ENCODE measurements around the gene HECW1.

DNA sequence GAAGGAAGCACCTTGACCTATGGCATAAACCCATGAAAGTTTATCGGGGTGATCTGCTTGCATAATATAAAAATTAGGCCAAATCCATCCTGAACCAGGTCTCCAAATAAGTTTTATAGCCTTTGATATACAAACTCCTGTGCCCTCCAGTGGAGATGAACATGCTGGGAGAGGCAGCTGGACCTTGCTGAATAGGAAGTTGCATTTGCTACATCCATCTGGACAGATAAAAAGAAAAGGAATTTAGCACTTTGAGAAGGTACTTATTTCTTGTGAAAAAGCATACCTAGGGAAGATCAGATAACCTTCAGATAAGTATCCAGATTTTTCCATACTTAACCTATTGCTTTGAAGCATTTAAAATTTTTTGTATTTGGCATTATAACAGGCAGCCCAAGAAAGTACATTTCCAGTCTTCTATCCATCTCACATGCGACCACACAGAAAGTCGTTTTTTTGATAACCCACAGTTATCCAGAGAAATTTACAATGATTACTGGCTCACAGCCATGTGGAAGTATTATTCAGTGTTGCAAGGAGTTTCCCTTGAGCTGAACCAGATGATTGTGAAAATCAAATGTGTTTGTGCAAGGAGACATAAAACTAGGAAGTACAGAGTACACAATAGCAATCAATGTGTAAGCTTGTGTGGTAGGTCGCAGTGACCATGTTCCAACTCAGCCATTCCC lies 346.0 kb downstream of the HECW1 start:
- TF ChIP-seq, protein P1, sequence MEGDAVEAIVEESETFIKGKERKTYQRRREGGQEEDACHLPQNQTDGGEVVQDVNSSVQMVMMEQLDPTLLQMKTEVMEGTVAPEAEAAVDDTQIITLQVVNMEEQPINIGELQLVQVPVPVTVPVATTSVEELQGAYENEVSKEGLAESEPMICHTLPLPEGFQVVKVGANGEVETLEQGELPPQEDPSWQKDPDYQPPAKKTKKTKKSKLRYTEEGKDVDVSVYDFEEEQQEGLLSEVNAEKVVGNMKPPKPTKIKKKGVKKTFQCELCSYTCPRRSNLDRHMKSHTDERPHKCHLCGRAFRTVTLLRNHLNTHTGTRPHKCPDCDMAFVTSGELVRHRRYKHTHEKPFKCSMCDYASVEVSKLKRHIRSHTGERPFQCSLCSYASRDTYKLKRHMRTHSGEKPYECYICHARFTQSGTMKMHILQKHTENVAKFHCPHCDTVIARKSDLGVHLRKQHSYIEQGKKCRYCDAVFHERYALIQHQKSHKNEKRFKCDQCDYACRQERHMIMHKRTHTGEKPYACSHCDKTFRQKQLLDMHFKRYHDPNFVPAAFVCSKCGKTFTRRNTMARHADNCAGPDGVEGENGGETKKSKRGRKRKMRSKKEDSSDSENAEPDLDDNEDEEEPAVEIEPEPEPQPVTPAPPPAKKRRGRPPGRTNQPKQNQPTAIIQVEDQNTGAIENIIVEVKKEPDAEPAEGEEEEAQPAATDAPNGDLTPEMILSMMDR (IDR thresholded peaks at IDR 0.05 in 4 of 5, conservative IDR thresholded peaks at IDR 0.05 in 1 of 5): no peak
- no peak for TF ChIP-seq POLR2A (IDR thresholded peaks at IDR 0.05)
